ENCODE results near the gene PRAMEF5. TPM values are rescaled to one million over a fixed set of nuclear protein-coding genes. Genes with fewer than 3 reads are reported as not detected.
"Not testable (repeated sequence)": the region's sequence is repeated elsewhere in the genome, so short reads cannot be mapped to it uniquely, and the experiment has no call there.

Gene PRAMEF5
- polyA plus RNA-seq, 1 experiment, result not detected

- H3K27me3 ChIP-seq (ENCODE audit: control insufficient read depth, insufficient read depth, low read length); POLR2A ChIA-PET; DNase-seq (ENCODE audit: low read depth, low spot score); H3K4me3 ChIP-seq (ENCODE audit: low read depth, low read length); CTCF ChIA-PET; H3K27ac ChIP-seq (ENCODE audit: low read depth, low read length): not testable (repeated sequence)
- peaks cover 34% of the 10 kb centered on the region for H3K9me3 ChIP-seq (ENCODE audit: control insufficient read depth, insufficient read depth, low read length)
Observed at GRCh38 chr1:13247122-13247521, 6.9 kb upstream of the PRAMEF5 start.

GRCh38 chr1:13265124-13265523, 11.1 kb downstream of the PRAMEF5 start:
- CTCF ChIA-PET, POLR2A ChIA-PET: not testable (repeated sequence)

GRCh38 chr1:13277016-13277415, 23.0 kb downstream of the PRAMEF5 start:
- DNase-seq (ENCODE audit: low read depth, low spot score); H3K9me3 ChIP-seq (ENCODE audit: control insufficient read depth, insufficient read depth, low read length); POLR2A ChIA-PET; CTCF ChIA-PET; H3K27ac ChIP-seq (ENCODE audit: low read depth, low read length); H3K27me3 ChIP-seq (ENCODE audit: control insufficient read depth, insufficient read depth, low read length); H3K4me3 ChIP-seq (ENCODE audit: low read depth, low read length): not testable (repeated sequence)

More at GRCh38 chr1:13265124-13265523, 11.1 kb downstream of the PRAMEF5 start:
- H3K9me3 ChIP-seq (ENCODE audit: control insufficient read depth, insufficient read depth, low read length); H3K4me3 ChIP-seq (ENCODE audit: low read depth, low read length); DNase-seq (ENCODE audit: low read depth, low spot score); H3K27ac ChIP-seq (ENCODE audit: low read depth, low read length); H3K27me3 ChIP-seq (ENCODE audit: control insufficient read depth, insufficient read depth, low read length): not testable (repeated sequence)

GRCh38 chr1:13279617-13280016, 25.6 kb downstream of the PRAMEF5 start:
- CTCF ChIA-PET; H3K4me3 ChIP-seq (ENCODE audit: low read depth, low read length); H3K9me3 ChIP-seq (ENCODE audit: control insufficient read depth, insufficient read depth, low read length); DNase-seq (ENCODE audit: low read depth, low spot score); POLR2A ChIA-PET; H3K27me3 ChIP-seq (ENCODE audit: control insufficient read depth, insufficient read depth, low read length); H3K27ac ChIP-seq (ENCODE audit: low read depth, low read length): not testable (repeated sequence)

- H3K4me3 ChIP-seq (ENCODE audit: low read depth, low read length); CTCF ChIA-PET; H3K27me3 ChIP-seq (ENCODE audit: control insufficient read depth, insufficient read depth, low read length); H3K9me3 ChIP-seq (ENCODE audit: control insufficient read depth, insufficient read depth, low read length); POLR2A ChIA-PET; DNase-seq (ENCODE audit: low read depth, low spot score); H3K27ac ChIP-seq (ENCODE audit: low read depth, low read length): not testable (repeated sequence)
Observed at GRCh38 chr1:13285037-13285436, 31.0 kb downstream of the PRAMEF5 start, which contains the start of gene PRAMEF8. TSS of gene PRAMEF8 (minus strand) at chr1:13285137. CDS start at chr1:13284091, 1,046 bp downstream.

GRCh38 chr1:13289030-13289429, 35.0 kb downstream of the PRAMEF5 start:
- H3K27me3 ChIP-seq (ENCODE audit: control insufficient read depth, insufficient read depth, low read length); H3K27ac ChIP-seq (ENCODE audit: low read depth, low read length); H3K9me3 ChIP-seq (ENCODE audit: control insufficient read depth, insufficient read depth, low read length); POLR2A ChIA-PET; H3K4me3 ChIP-seq (ENCODE audit: low read depth, low read length); DNase-seq (ENCODE audit: low read depth, low spot score); CTCF ChIA-PET: not testable (repeated sequence)

- POLR2A ChIA-PET; H3K27ac ChIP-seq (ENCODE audit: low read depth, low read length); H3K9me3 ChIP-seq (ENCODE audit: control insufficient read depth, insufficient read depth, low read length); H3K4me3 ChIP-seq (ENCODE audit: low read depth, low read length); DNase-seq (ENCODE audit: low read depth, low spot score); H3K27me3 ChIP-seq (ENCODE audit: control insufficient read depth, insufficient read depth, low read length); CTCF ChIA-PET: not testable (repeated sequence)
Observed at GRCh38 chr1:13297216-13297931, 43.4 kb downstream of the PRAMEF5 start.

GRCh38 chr1:13298699-13299098, 44.7 kb downstream of the PRAMEF5 start:
- H3K27ac ChIP-seq (ENCODE audit: low read depth, low read length); H3K9me3 ChIP-seq (ENCODE audit: control insufficient read depth, insufficient read depth, low read length); DNase-seq (ENCODE audit: low read depth, low spot score); H3K27me3 ChIP-seq (ENCODE audit: control insufficient read depth, insufficient read depth, low read length); H3K4me3 ChIP-seq (ENCODE audit: low read depth, low read length); CTCF ChIA-PET; POLR2A ChIA-PET: not testable (repeated sequence)

GRCh38 chr1:13302197-13302596, 48.2 kb downstream of the PRAMEF5 start:
- H3K27me3 ChIP-seq (ENCODE audit: control insufficient read depth, insufficient read depth, low read length); H3K9me3 ChIP-seq (ENCODE audit: control insufficient read depth, insufficient read depth, low read length); DNase-seq (ENCODE audit: low read depth, low spot score); H3K4me3 ChIP-seq (ENCODE audit: low read depth, low read length); CTCF ChIA-PET; H3K27ac ChIP-seq (ENCODE audit: low read depth, low read length); POLR2A ChIA-PET: not testable (repeated sequence)

- H3K27ac ChIP-seq (ENCODE audit: low read depth, low read length); H3K9me3 ChIP-seq (ENCODE audit: control insufficient read depth, insufficient read depth, low read length); CTCF ChIA-PET; DNase-seq (ENCODE audit: low read depth, low spot score); POLR2A ChIA-PET; H3K4me3 ChIP-seq (ENCODE audit: low read depth, low read length); H3K27me3 ChIP-seq (ENCODE audit: control insufficient read depth, insufficient read depth, low read length): not testable (repeated sequence)
Observed at GRCh38 chr1:13303239-13303638, 49.2 kb downstream of the PRAMEF5 start, which contains the start of gene PRAMEF33. TSS of gene PRAMEF33 (plus strand) at chr1:13303539. CDS start at chr1:13305955, 2,416 bp downstream.

Measured in AG04450 (cell line).